GM12878 (cell line): ENCODE measurements around the gene KRTAP29-1. TPM values are rescaled to one million over a fixed set of nuclear protein-coding genes. Genes with fewer than 3 reads are reported as not detected.

Experiments used
- ATAC-seq: fragments of 200-7000 bp; cut with Tn5 transposase; 3 replicates; pipeline ENCODE4 v1.9.1; 2020; ENCODE audit warnings: mild to moderate bottlenecking, moderate library complexity
- BruUV-seq: library from RNA; stranded (reverse); fragments of 400-500 nt; replicated peaks from 2 replicates; lab custom pipeline; 2021; lab: Mats Ljungman, UMichigan
- CTCF ChIA-PET: fragments of 300-600 bp; sonication (Branson Sonifier 250); formaldehyde crosslinking; extraction: SDS; loops from one replicate; lab custom pipeline; 2021; ENCODE audit warnings: inconsistent platforms; lab: Yijun Ruan, JAX
- POLR2A ChIA-PET: fragments of 350-600 bp; formaldehyde crosslinking; extraction: SDS; loops from one replicate; lab custom pipeline; 2021; ENCODE audit warnings: inconsistent platforms; lab: Charles Lee
- RAD21 ChIA-PET: fragments of 300-600 bp; sonication (Branson Sonifier 250); formaldehyde crosslinking; loops from one replicate; lab custom pipeline; 2023; ENCODE audit warnings: antibody characterized with exemption; ENCODE audit not compliant: unreplicated experiment; lab: Charles Lee
- SMC1A ChIA-PET: fragments of 300-600 bp; sonication (Branson Sonifier 250); formaldehyde crosslinking; loops from one replicate; lab custom pipeline; 2023; ENCODE audit not compliant: unreplicated experiment, uncharacterized antibody; lab: Charles Lee
- DNase-seq: peaks from one replicate; pipeline ENCODE4 v3.0.0-alpha.2; 2011; ENCODE audit warnings: low read depth, low spot score
- FAIRE-seq: peaks from 3 replicates; lab custom pipeline; 2011; peaks lifted over from hg19 to GRCh38; lab: Jason Lieb, UNC
- H2AFZ ChIP-seq: 2 replicates; pipeline ENCODE4 v1.6.0; 2011; ENCODE audit warnings: low read depth, low read length, control low read depth; ENCODE audit not compliant: control insufficient read depth
- H3K27ac ChIP-seq: 2 replicates; pipeline ENCODE4 v1.5.1; 2011; ENCODE audit warnings: control low read depth; ENCODE audit not compliant: control insufficient read depth, insufficient read depth
- H3K27me3 ChIP-seq, 2 experiments: replicated peaks in 1 of 2; 2 replicates each; pipeline versions ENCODE4 v1.6.0 to v1.6.1; 2011; ENCODE audit warnings: low read length in 1 of 2; ENCODE audit not compliant: control insufficient read depth in 2 of 2, insufficient read depth in 2 of 2
- H3K36me3 ChIP-seq, 2 experiments: 2 replicates each; pipeline ENCODE4 v1.5.1; 2011; ENCODE audit warnings: low read length in 1 of 2; ENCODE audit not compliant: control insufficient read depth in 2 of 2, insufficient read depth in 2 of 2
- H3K4me1 ChIP-seq: 2 replicates; pipeline ENCODE4 v1.6.1; 2011; ENCODE audit warnings: mild to moderate bottlenecking, low read length, moderate library complexity, mixed read lengths; ENCODE audit not compliant: control insufficient read depth, insufficient read depth
- H3K4me2 ChIP-seq: 2 replicates; pipeline ENCODE4 v1.6.0; 2011; ENCODE audit warnings: control low read depth; ENCODE audit not compliant: control insufficient read depth, insufficient read depth
- H3K4me3 ChIP-seq: fragments of 200-600 bp; sonication (generic); 2 replicates; pipeline ENCODE4 v1.5.1; 2016
- H3K79me2 ChIP-seq: 2 replicates; pipeline ENCODE4 v1.6.0; 2011; ENCODE audit warnings: low read length; ENCODE audit not compliant: control insufficient read depth, insufficient read depth
- H3K9ac ChIP-seq: 2 replicates; pipeline ENCODE4 v1.8.0; 2011; ENCODE audit warnings: low read length, control low read depth, mixed read lengths; ENCODE audit not compliant: control insufficient read depth, insufficient read depth
- H3K9me3 ChIP-seq: replicated peaks from 3 replicates; pipeline ENCODE4 v1.5.1; 2011; ENCODE audit warnings: mild to moderate bottlenecking, low read length; ENCODE audit not compliant: control insufficient read depth, insufficient read depth
- H4K20me1 ChIP-seq: 2 replicates; pipeline ENCODE4 v1.6.0; 2011; ENCODE audit not compliant: control insufficient read depth, insufficient read depth
- ATF3 ChIP-seq: IDR thresholded peaks from 2 replicates; pipeline ENCODE4 v1.6.1; 2011; ENCODE audit warnings: low read depth, mild to moderate bottlenecking, low read length, moderate library complexity, borderline replicate concordance; ENCODE audit errors: extremely low read depth
- BACH1 ChIP-seq: fragments of 450-650 bp; IDR thresholded peaks from 2 replicates; pipeline ENCODE4 v1.6.1; 2017; ENCODE audit warnings: mild to moderate bottlenecking, borderline replicate concordance
- BCL11A ChIP-seq: IDR thresholded peaks from 2 replicates; pipeline ENCODE4 v1.6.1; 2011; ENCODE audit warnings: low read depth, low read length
- BMI1 ChIP-seq: fragments of 450-650 bp; IDR thresholded peaks from 2 replicates; pipeline ENCODE4 v1.6.1; 2016; ENCODE audit warnings: mild to moderate bottlenecking, moderate library complexity, borderline replicate concordance
- CREM ChIP-seq: IDR thresholded peaks from 2 replicates; pipeline ENCODE4 v1.6.1; 2014; ENCODE audit warnings: antibody characterized with exemption, low read depth
- E4F1 ChIP-seq: fragments of 450-650 bp; IDR thresholded peaks from 2 replicates; pipeline ENCODE4 v1.6.1; 2018; ENCODE audit warnings: borderline replicate concordance, mild to moderate bottlenecking; ENCODE audit not compliant: partially characterized antibody
- GATAD2B ChIP-seq: fragments of 450-650 bp; conservative IDR thresholded peaks from 2 replicates; pipeline ENCODE4 v1.6.1; 2017; ENCODE audit warnings: low read depth, mild to moderate bottlenecking, moderate library complexity
- HDAC2 ChIP-seq: fragments of 200-600 bp; sonication (generic); IDR thresholded peaks from 2 replicates; pipeline ENCODE4 v1.6.1; 2017
- IRF3 ChIP-seq: fragments of 450-650 bp; IDR thresholded peaks from 2 replicates; pipeline ENCODE4 v1.6.1; 2014; ENCODE audit warnings: mild to moderate bottlenecking
- NFXL1 ChIP-seq: fragments of 450-650 bp; IDR thresholded peaks from 2 replicates; pipeline ENCODE4 v1.6.1; 2017; ENCODE audit warnings: antibody characterized with exemption, mild to moderate bottlenecking, borderline replicate concordance
- SMAD1 ChIP-seq: fragments of 450-650 bp; IDR thresholded peaks from 2 replicates; pipeline ENCODE4 v1.6.1; 2018; ENCODE audit warnings: mild to moderate bottlenecking, low read depth; ENCODE audit not compliant: partially characterized antibody
- SRF ChIP-seq, 2 experiments: IDR thresholded peaks; 2 replicates each; pipeline ENCODE4 v1.6.1; 2011; ENCODE audit warnings: low read depth in 2 of 2, low read length in 2 of 2, mild to moderate bottlenecking in 1 of 2, moderate library complexity in 1 of 2
- STAT1 ChIP-seq: fragments of 450-650 bp; conservative IDR thresholded peaks from 2 replicates; pipeline ENCODE4 v1.6.1; 2014; ENCODE audit warnings: antibody characterized with exemption, mild to moderate bottlenecking
- STAT3 ChIP-seq: IDR thresholded peaks from 2 replicates; pipeline ENCODE4 v1.6.1; 2011; ENCODE audit warnings: low read depth, low read length, improper control_type of control experiment
- WGBS: methylation state at CpG from one replicate; pipeline ENCODE4 v1.1.6; 2016; ENCODE audit warnings: low lambda C conversion rate; ENCODE audit not compliant: insufficient replicate concordance, insufficient coverage; ENCODE audit errors: missing lambda C conversion rate; 5-methylcytosine and 5-hydroxymethylcytosine counted together
- in situ Hi-C: fragments of 300-500 bp; cut with MboI; formaldehyde crosslinking; loops from 9 replicates; pipeline ENCODE4 v1.14.3; 2018; ENCODE audit warnings: mixed read lengths
- intact Hi-C: fragments of 100-400 bp; cut with micrococcal nuclease; formaldehyde crosslinking; loops from one replicate; pipeline ENCODE4 v1.14.2; 2022; ENCODE audit not compliant: unreplicated experiment
- polyA plus RNA-seq, 11 experiments: library from polyadenylated mRNA; depleted of rRNA in 4 of 11; unstranded in 6 of 11; stranded (reverse) in 5 of 11; fragments of >200 nt; fragmentation: Nextera tagmentation in 4 of 11; fragmentation: Illumina TruSeq in 1 of 11; extraction: Ambion mirVana in 4 of 11; extraction: Trizol in 1 of 11; gene quantifications; 1 replicate in 1 of 11; 2 replicates in 10 of 11; pipeline versions ENCODE4 v1.2.1 to v1.2.3, GENCODE V29; 2011 to 2016; ENCODE audit warnings: inconsistent platforms in 2 of 11, missing spikeins in 2 of 11, low read depth in 1 of 11
- total RNA-seq, 4 experiments: library from RNA; depleted of rRNA in 3 of 4; stranded (reverse); fragments of >200 nt in 3 of 4; fragmentation: Illumina TruSeq in 1 of 4; extraction: Trizol in 1 of 4; gene quantifications; 2 replicates each; pipeline versions ENCODE4 v1.2.1 to v1.2.3, GENCODE V29; 2013 to 2021

KRTAP29-1 gene
- total and polyA plus RNA-seq, 10 of the 15 experiments (the other 5 are each of a cell fraction or from before 2014, with no cell fraction given), result 1.9 TPM; not detected in 9

- TF ChIP-seq IRF3 (no peak), BCL11A (no peak), HDAC2 (no peak), GATAD2B (no peak), E4F1 (no peak), SMAD1 (no peak), STAT1 (no peak), SRF (IDR thresholded peaks at IDR 0.05; ENCODE audit: low read depth in 2 of 2, low read length in 2 of 2) (no peak), BACH1 (no peak), CREM (no peak), NFXL1 (no peak)
These were observed 23.0 kb upstream of the KRTAP29-1 start (continued) for GRCh38 chr17:41325611-41326010.

- SMC1A ChIA-PET, result no interaction called here
- POLR2A ChIA-PET, result no interaction called here
- no TSS peak for BruUV-seq
- no peaks in the 10 kb centered on the region for H4K20me1 ChIP-seq
- no peak overlapping the region for H3K9ac ChIP-seq
- no peaks in the 10 kb centered on the region for H3K36me3 ChIP-seq
- no peak overlapping the region for H3K4me2 ChIP-seq
- CTCF ChIA-PET, result no interaction called here
- H3K4me1 ChIP-seq, result no peaks in the 10 kb centered on the region
- DNase-seq (no peak), ATAC-seq (no peak)
- H3K4me3 ChIP-seq, result no peak overlapping the region
- intact Hi-C loops, result loop anchor here (10.0 kb wide), 1 partner anchor 700 kb away; no protein-coding TSS in a partner anchor
- no peaks in the 10 kb centered on the region; a peak in 1 of 4 replicates for H3K27me3 ChIP-seq
- RAD21 ChIA-PET, result no interaction called here
- in situ Hi-C loops, result no loop called here
- no peaks in the 10 kb centered on the region for H3K79me2 ChIP-seq
- H3K27ac ChIP-seq, result no peak overlapping the region
- H3K9me3 ChIP-seq, result no peaks in the 10 kb centered on the region; the same call in 2 of the 3 replicates
- no peak overlapping the region for H2AFZ ChIP-seq
- WGBS, result 9% methylated on average over 10 of the region's 10 CpGs
- no peak for TF ChIP-seq BMI1
- TF ChIP-seq STAT3, result no peak
- TF ChIP-seq GATAD2B, result no peak
- TF ChIP-seq ATF3, result no peak
- TF ChIP-seq, all 136 proteins: peak for 0
- FAIRE-seq, result no peak
These were observed 22.5 kb upstream of the KRTAP29-1 start for GRCh38 chr17:41325126-41325525.
